NT2/D1 (cell line): ENCODE measurements around the gene FUCA1.

ENCODE experiments used
- SUZ12 ChIP-seq: IDR thresholded peaks from 2 replicates; pipeline ENCODE4 v1.6.1; 2011; ENCODE audit not compliant: insufficient read length, insufficient read depth; ENCODE audit errors: extremely low read depth
- YY1 ChIP-seq: IDR thresholded peaks from 2 replicates; pipeline ENCODE4 v1.6.1; 2011; ENCODE audit not compliant: insufficient read length, insufficient read depth
- ZNF274 ChIP-seq: IDR thresholded peaks from 2 replicates; pipeline ENCODE4 v1.6.1; 2011; ENCODE audit warnings: mild to moderate bottlenecking, low read depth, low read length

DNA sequence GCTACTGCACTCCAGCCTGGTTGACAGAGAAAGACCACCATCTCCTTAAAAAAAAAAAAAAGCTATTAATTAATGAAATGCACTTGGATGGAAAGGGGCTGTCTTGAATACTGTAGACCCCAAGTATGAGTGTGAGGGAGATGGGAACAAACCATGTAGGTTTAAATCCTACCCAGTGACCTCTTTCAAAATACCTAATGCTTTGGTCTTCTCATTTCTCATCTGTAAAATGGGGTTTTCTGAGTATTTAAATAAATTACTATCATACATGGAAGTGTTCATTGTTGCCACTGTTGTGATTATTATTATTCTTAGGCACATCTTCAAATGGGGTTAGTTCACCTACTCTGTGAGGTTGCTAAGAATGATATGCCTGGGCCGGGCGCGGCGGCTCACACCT, 17.1 kb upstream of the FUCA1 start:
- TF ChIP-seq ZNF274 (no peak), YY1 (no peak), SUZ12 (no peak)
